HG02759 (cell line): ENCODE data around the gene EHBP1.
A peak's percentile ranks its signal among the peaks of the same experiment; 100 is the strongest.

ENCODE experiments used
- ATAC-seq: cut with Tn5 transposase; IDR thresholded peaks from one replicate; pipeline ENCODE4 v1.9.1; 2021; ENCODE audit warnings: mild to moderate bottlenecking, moderate library complexity; ENCODE audit not compliant: unreplicated experiment

EHBP1 gene

DNA sequence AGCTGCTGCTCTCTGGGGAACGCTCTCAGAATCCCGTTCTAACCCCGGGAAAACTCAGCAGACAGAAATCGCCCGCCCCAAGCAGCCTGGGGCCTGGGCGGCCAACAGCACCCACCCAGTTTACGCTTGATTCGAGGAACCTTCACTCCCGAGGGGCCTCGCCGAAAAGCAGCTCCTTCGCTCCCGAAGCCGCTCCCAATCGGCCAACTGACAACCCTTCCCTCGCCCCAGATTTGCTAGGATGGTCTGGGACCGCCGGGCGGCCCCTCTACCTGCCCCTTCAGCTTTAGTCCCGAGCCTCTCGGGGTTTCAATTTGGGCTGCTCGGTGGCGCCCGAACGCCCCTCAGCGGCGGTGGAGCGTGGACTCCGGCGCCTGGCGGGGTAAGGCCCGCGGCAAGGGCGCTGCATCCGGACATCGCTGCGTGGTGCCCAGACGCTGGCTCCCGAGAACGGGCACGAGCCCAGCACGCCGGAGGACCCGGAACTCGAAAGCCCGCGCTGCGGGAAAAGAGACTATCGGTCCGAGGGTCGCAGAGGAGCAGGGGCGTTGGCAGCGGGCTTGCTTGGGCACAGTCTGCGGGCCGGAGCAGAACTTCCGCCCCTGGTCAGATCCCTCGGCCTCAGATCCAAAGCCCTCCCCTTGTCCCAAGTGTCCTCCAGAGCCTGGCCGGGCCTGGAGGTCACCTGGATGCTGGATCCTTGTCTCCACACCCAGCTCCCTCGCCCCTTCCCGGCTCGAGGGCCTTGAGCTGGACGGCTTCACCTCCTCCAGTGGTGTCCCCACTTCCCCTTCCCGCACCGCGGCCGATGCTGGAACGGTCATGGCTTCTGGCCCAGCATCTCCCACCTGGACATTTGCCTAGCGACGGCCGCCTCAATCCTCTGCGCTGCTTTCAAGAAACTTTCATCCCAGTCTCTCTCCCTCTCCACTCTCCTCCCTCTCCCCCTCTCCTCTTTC, 342.1 kb downstream of the EHBP1 start:
- peak; percentile 18 for ATAC-seq

DNA sequence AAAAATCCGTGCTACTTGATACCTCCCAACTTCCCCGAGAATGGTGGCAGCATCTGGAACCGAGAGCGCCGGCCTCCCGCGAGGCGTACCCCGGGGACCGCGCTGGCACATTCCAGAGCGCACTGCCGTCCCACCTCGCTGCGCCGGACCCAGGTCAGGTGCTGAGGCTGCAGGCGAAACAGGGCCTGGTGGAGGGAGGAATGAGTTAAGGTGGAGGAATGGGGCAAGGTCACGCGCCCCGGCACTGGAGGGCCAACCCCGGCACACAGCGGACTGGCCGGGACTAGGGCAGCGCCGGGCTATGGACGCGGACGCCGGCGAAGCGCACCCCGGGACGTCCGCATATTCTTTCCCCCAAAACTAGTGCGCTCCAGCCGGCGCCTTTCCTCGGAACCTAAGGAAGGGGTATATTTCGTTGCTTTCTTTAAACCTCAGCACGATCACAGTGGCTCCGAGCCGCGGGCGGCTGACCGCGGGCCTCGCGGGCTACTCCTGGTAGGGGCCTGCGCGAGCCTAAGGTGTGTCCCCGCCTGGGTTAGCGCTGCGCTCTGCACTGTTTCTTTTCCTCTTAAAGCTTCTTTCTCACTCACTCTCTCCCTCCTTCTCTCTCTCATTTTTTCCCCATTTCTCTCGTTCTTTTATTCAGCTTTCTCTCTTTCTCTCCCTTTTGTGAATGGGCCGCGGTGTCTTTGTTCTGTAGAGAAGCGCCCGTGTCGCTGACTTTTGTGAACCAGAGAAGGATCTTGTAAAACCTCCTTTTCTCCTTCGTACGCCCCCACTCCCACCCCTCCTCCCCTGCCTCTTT, 343.1 kb downstream of the EHBP1 start:
- no peak for ATAC-seq

DNA sequence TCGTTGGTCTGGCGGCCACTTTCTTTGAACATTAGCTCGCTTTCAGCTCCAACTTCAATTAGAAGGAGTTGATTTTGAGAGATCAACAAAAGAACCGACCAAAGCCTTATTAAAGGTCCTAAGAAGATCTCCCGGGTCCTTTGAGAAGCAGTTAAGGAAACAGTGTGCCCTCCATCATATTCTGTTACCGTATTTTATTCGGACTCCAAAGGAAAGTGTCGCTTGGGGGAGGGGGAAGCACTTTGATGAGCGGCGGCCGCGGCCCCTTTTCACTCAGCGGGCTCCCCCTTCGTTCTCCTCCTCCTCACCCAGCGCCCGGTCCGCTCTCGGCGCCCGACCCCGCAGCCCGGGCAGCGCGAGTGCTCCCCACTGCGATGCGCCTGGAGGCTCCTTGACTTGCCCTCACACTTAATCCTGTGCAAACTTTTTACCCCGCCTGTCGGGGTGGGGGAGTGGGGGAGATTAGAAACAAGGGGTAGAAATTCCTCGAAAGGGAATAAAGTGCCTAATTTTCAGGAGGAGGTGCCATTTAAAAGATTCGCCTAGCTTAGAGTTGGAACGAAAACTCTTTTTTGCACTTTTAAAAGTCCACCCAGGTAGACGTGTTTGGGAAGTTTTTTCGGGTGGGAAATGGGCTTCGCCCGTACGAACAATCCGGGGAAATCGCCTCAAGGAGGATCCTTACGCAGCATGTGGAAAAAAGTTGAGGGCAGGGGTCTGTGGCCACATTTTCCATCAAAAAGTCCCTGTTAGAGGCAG, 343.9 kb downstream of the EHBP1 start:
- ATAC-seq: no peak

DNA sequence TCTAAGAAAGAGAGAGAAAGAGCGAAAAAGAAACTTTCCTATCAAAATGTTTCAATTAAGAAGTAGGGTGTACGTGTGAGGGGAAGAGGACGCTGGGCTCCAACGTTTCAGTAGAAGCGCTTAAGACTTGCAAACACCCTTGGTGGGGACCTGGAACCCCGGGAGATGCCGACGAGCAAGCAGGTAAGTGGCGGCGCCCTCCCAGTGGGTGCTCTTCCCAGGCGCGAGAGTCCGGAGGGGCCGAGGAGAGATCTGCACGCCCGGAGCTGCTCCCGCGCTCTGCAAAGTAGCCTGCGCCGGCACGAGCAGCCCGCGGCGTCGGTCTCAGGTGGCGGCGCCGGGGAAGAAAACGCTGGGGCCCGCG, 344.4 kb downstream of the EHBP1 start:
- ATAC-seq: no peak

DNA sequence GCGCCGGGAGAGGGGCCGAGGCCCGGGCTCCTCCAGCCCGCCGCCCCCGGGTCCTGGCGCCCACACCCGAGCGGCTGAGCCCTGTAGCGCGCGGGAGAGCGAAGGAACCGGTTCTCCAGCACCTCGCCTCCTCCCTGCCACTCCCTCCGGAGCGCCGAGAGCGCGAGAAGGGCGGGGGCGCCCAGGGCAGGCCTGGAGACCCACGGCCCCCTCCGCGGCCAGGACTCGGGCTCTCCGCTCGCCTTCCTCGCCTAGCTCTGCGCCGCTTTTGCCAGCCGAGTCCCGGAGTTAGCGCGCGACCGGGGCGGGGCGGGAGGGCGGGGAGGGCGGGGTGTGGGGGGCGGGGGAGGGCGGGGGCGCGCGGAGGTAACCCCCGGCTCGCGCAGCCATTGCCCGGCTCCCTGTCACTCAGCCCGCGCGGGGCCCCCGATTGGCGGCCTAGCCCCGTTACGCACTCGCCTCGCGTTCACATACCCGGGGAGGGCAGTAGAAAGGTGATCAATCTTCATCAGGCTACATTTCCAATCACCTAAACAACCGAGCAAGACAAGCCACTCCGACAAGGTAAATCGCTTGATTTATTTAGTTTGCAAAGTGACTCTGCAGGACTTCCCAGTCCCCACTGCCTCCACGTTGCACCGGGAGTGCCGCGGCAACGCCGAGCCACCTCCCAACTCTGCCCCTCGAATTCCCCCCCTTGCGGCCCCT, 345.0 kb downstream of the EHBP1 start, which contains the start of gene OTX1:
OTX1 (plus strand) TSS at position 497 of the 708 bp plus-strand sequence. CDS start 2,161 bp downstream, outside the sequence.
- ATAC-seq: peak; percentile 84

DNA sequence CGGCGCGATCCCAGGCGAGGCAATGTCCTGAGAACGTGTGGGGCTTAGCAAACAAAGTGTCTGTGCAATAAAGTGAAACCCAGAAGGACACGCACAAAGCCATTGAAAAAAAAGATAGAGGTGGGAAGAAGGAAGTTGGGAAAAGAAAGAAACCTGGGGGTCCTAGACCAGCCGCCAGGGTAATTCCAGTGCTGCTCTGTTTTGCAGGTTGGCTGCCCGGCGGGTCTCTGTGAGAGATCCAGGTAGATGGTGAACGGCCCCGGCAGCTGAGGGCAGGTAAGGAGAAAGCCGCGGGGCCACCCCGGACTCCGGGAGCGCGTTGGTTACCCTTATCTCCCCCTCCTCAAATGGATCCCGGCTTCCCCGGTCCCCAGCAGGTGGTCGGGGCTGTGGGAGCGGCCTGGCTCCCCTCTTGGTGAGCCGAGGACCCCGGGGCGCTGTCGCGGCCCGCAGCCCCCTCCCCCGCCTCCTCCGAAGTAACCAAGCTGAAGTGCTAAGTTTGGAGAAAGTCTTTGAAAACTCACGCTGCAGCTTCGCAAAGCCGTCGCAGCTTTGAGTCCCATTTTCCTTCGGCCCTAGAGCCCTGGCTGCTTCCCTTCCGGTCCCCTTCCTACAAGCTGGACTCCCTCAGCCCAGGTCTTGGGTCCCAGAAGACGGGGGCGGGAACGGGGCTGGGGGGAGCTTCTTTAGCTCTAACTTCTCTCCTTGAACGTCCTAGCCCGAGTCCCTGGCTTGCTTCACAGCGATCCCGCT, 345.7 kb downstream of the EHBP1 start:
- ATAC-seq: no peak

DNA sequence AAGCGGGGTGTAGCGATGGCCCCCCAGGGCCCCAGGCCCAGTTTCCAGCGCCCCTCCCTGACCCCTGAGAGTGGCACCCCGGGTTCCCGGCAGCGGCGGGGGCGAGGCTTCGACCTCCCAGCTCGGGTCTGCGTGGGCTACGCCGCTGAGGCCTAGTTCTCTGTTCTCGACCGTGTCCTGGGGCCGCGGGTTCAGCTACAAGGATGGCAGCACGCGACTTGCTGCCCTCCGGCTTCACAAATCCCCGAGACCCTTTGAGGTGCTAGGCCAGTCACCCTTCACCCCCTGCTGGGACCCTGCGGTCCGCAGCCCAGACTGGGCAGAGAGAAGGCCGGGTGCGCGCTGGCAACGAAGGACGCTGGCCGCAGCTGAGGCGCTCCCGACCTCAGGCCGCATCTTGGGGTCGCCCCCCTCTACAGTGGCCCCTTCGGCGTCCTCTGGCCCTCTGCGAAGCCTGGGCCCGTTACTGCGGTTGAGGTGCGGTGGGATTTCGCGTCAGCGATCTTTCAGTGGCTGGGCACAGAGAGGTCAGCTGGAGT, 346.4 kb downstream of the EHBP1 start:
- ATAC-seq: no peak

DNA sequence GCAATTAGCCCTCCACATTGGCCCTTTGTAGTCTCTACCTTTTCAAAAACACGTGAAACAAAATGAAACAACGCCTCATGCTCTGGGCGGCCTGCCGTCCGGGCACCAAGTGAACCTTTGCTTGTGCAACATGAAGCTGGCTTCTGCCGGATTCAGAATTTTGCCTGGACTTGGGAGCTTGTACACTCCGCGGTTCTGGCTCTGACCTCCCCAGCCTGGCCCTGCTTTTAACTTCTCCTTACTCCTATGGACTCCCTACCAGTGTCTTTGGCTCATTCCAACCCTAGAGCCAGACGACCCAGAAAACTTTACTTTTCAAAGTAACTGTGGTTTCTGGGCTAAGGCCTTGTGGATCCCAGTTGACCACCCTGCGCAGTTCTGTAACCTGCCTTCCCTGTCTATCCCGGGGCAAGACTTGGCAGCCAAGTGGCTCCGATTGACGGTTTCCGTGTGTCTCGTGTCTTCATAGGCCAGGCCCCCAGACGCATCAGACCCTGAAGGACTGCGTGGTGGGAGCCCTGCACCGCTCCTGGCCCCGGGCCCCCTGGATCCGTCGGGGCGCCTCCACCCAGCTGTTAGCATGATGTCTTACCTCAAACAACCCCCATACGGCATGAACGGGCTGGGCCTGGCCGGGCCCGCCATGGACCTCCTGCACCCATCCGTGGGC, 347.0 kb downstream of the EHBP1 start:
- no peak for ATAC-seq

DNA sequence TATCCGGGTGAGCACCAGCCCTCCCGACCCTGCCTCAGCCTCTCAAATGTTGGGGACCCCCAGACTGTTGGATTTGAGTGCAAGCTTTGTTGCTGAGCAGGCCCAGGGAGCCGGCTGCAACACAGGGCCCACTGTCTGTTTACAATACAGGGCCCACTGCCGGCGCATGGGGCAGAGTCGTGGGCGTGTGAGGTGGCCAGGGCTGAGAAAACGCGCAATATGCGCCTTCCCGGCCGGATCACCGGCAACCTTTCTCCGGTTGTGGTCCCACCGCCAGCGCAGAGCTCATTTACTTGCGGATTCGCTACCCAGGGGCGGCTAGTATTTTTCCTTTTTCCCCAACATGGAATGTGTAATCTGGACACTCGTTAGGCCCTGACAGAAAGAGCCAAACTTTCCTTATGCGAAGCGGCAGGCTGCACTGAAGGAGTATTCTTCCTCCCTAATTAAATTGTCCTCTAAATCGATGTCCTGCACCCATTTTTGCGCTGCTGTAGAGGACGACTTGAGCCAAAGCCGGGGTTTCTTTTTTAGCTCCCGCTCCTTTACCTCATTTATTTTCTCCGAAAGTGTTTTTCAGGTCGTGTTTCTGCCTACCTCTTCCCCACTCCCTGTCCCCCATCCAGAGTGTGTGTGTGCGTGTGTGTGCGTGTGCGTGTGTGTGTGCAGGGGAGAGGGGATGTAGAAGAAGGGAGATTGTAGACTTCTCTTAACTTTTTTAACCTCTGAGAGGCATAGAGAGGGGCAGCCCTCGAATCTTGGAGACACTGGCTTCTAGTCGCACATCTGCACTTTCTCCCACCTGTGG, 347.8 kb downstream of the EHBP1 start:
- no peak for ATAC-seq

DNA sequence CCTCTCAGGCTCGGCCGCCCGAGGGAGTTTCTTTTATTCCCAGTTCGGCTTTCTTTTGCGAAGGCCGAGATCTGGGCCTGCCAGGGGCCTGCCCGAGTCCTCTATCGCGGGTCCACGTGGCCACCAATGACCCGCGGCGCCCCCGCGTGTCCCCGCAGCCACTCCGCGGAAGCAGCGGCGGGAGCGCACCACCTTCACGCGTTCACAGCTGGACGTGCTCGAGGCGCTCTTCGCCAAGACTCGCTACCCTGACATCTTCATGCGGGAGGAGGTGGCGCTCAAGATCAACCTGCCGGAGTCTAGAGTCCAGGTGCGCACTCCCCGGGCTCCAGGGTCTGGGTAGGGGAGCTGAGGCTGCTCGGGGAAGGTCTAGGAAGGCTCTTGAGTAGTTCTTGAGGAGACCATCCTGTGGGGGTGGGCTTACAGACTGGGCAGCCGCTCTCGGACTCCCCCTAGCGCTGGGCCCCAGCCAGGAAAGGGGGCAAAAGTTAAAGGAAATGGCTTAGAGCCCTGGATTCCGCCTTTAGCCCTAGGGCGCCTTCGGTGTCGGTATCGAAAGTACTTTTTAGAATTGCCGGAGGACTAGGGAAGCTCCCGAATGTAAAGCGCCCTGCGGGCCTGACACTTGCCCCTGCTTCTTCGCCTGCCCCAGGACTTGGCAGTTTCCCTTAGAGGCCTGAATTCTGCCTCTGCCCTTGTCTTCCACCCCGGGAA, 348.5 kb downstream of the EHBP1 start:
- no peak for ATAC-seq

DNA sequence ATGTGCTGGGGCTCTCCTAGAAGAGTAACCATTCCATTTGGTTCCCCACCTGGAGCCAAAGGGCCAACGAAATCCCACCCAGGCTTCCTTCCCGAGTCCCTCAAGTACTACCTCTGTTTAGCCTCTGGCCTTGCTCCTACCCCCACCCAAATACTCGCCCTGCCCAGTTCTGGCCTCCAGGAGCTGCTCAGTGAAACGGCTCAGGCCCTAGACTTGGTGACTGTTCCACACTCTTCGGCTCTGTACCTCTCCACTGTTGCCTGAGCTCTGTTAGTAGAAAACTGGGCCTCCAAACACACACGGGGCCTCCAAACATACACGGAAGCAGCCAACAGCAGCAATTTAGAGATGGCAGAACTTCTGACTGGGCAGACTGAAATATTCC, 349.3 kb downstream of the EHBP1 start:
- no peak for ATAC-seq

DNA sequence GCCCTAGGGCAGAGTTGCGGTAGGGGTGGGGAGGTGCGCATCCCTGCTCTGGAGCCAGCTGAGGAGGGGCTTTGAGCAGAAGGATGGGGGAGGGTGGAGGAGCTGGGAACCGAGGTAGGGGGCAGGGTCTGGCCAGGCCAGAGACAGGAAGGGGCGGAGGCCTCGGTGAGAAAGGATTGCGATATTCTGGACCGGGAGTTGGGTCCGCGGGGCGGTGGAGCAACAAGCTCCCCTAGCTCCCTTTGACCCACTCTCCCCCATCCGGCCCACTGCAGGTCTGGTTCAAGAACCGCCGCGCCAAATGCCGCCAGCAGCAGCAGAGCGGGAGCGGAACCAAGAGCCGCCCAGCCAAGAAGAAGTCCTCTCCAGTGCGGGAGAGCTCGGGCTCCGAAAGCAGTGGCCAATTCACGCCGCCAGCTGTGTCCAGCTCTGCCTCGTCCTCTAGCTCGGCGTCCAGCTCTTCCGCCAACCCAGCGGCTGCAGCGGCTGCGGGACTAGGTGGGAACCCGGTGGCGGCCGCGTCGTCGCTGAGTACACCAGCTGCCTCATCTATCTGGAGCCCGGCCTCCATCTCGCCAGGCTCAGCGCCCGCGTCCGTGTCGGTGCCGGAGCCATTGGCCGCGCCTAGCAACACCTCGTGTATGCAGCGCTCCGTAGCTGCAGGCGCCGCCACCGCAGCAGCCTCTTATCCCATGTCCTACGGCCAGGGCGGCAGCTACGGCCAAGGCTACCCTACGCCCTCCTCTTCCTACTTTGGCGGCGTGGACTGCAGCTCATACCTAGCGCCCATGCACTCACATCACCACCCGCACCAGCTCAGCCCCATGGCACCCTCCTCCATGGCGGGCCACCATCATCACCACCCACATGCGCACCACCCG, 350.0 kb downstream of the EHBP1 start:
- ATAC-seq: no peak

DNA sequence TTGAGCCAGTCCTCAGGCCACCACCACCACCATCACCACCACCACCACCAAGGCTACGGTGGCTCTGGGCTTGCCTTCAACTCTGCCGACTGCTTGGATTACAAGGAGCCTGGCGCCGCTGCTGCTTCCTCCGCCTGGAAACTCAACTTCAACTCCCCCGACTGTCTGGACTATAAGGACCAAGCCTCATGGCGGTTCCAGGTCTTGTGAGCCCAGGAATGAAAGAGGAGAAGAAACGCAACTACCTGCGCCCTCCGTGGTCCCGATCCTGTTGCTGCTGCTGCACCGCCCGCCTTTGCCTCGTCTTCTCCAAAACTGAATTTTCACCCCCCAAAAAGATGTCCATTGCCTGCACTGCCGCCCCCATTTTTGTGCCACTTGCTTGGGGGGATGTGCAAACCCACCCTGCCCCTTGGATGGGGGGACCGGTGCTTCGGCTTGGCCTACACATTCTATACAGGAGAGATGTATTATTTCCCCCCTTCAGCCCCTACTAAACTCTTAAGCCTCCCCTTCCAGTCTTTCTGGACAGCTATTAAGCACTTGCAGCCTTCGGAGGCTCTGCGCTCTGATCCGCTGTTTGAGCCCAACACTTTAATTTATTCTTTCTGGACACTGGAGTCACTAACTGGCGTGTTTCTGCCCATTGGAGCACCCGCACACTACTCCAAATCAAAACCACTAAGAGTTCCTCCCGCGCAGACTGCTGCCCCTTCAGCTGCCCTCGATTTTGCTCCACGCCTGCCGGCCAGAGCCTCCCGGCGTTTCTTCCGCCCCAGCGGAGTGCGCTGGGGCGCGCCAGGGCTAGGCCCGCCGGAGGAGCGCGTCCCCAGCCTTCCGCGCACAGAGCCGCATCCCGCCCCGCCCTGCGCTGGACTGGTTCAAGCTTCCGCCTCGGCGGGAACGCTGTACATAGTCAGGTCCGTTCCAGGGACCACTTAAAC, 350.9 kb downstream of the EHBP1 start:
- peak; percentile 49 for ATAC-seq

DNA sequence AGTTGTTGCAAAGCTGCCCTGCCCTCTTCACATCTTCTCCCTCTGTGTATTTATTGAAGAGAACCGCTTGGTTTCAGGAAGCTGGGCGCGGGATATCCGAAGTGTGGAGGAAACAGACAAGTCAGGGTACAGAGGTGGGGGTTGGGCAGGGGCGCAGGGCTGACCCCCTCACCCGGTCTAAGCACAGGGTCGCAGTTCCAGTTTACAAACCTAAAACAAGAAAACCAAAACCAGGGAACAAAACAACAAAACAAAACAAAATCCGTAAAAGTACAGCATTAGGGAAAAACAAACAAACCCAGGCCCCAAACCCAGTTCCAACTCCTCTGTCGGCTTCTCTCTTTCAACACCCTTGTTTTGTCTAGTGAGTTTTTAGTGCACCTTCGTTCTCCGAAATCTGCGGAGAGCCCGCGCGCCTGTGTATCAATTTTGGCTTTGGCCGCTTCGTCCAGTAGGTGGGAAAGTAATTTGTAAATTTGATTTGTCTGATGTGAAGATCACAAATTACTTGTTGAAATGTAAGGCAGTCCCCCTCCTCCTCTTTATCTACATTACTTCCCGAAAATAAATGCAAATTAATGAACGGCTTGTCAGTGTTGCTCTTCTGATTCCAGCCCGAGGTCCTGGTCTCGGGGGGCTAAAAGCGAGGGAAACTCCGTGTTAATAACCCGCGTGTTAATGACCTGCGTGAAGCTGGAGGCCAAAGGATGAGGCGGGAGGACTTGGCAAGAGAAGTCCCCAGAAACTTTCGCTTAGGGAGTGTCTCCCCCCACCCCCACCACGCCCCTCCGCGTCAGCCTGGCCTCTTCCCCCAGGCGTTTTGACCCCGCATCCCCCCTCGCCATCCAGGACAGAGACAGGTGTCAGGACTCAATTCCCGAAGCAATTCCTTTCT, 352.0 kb downstream of the EHBP1 start:
- ATAC-seq: no peak
